SK-N-SH (cell line): Measurements from ENCODE around the gene SDK1.

Experiments used
- CHD2 ChIP-seq: fragments of 150-350 bp; IDR thresholded peaks from 2 replicates; pipeline ENCODE4 v1.6.1; 2018; ENCODE audit warnings: low read length; ENCODE audit not compliant: partially characterized antibody
- ELF1 ChIP-seq: IDR thresholded peaks from 2 replicates; pipeline ENCODE4 v1.4.0; 2012
- EP300 ChIP-seq, 2 experiments: IDR thresholded peaks; 2 replicates each; pipeline versions ENCODE4 v1.4.0 to v1.6.1; 2012; ENCODE audit warnings: borderline replicate concordance in 1 of 2, low read depth in 1 of 2, low read length in 1 of 2
- FOXJ3 ChIP-seq: sonication (generic); formaldehyde crosslinking; IDR thresholded peaks from 2 replicates; pipeline ENCODE4 v1.5.1; 2020; ENCODE audit warnings: mild to moderate bottlenecking, missing genetic modification reagents
- GATA2 ChIP-seq: sonication (generic); formaldehyde crosslinking; IDR thresholded peaks from 2 replicates; pipeline ENCODE4 v1.5.0; 2020; ENCODE audit warnings: mild to moderate bottlenecking, missing genetic modification reagents
- JUND ChIP-seq: IDR thresholded peaks from 2 replicates; pipeline ENCODE4 v1.4.0; 2012
- MXI1 ChIP-seq: IDR thresholded peaks from 2 replicates; pipeline ENCODE4 v1.6.1; 2012; ENCODE audit warnings: mild to moderate bottlenecking, low read depth, low read length, improper control_type of control experiment
- POLR2AphosphoS5 ChIP-seq: IDR thresholded peaks from 2 replicates; pipeline ENCODE4 v1.6.1; 2012; ENCODE audit warnings: low read depth, low read length
- RXRA ChIP-seq: IDR thresholded peaks from 2 replicates; pipeline ENCODE4 v1.4.0; 2012; ENCODE audit warnings: low read depth, mild to moderate bottlenecking, borderline replicate concordance
- TCF12 ChIP-seq: IDR thresholded peaks from 2 replicates; pipeline ENCODE4 v1.4.0; 2012
- TF ChIP-seq, protein P1 (sequence below): IDR thresholded peaks from 2 replicates; pipeline ENCODE4 v1.4.0; 2012; ENCODE audit warnings: low read depth, borderline replicate concordance
- TF ChIP-seq, protein P2 (sequence below): fragments of 200-600 bp; sonication (generic); IDR thresholded peaks from 2 replicates; pipeline ENCODE4 v1.6.1; 2017; ENCODE audit warnings: antibody characterized with exemption, mild to moderate bottlenecking, moderate library complexity
- TF ChIP-seq, protein P3 (sequence below): IDR thresholded peaks from 2 replicates; pipeline ENCODE4; 2012
- TF ChIP-seq, protein P4 (sequence below): fragments of 150-350 bp; IDR thresholded peaks from 2 replicates; pipeline ENCODE4 v1.6.1; 2017; ENCODE audit warnings: antibody characterized with exemption, low read length, low read depth, borderline replicate concordance

DNA sequence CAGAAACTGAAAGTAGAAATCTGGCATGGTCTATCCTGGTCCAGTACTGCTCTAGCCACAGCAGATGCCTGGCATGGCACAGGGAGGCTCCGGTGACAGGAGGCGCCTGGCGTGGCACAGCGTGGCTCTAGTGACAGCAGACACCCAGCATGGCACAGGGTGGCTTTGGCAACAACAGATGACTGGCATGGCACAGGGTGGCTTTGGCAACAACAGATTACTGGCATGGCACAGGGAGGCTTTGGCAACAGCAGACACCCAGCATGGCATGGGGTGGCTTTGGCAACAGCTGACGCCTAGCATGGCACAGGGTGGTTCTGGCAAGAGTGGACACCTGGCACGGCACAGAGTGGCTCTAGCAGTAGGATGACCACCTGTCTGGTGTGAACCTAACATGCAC lies 900.5 kb downstream of the SDK1 start:
- TF ChIP-seq POLR2AphosphoS5 (no peak), FOXJ3 (no peak), TCF12 (no peak), EP300 (IDR thresholded peaks at IDR 0.05; ENCODE audit: borderline replicate concordance in 1 of 2, low read depth in 1 of 2, low read length in 1 of 2) (no peak), GATA2 (CRISPR knock-in tag) (no peak), JUND (no peak), CHD2 (no peak), MXI1 (no peak), ELF1 (no peak), RXRA (no peak)
- TF ChIP-seq, protein P1, sequence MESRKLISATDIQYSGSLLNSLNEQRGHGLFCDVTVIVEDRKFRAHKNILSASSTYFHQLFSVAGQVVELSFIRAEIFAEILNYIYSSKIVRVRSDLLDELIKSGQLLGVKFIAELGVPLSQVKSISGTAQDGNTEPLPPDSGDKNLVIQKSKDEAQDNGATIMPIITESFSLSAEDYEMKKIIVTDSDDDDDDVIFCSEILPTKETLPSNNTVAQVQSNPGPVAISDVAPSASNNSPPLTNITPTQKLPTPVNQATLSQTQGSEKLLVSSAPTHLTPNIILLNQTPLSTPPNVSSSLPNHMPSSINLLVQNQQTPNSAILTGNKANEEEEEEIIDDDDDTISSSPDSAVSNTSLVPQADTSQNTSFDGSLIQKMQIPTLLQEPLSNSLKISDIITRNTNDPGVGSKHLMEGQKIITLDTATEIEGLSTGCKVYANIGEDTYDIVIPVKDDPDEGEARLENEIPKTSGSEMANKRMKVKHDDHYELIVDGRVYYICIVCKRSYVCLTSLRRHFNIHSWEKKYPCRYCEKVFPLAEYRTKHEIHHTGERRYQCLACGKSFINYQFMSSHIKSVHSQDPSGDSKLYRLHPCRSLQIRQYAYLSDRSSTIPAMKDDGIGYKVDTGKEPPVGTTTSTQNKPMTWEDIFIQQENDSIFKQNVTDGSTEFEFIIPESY, result no peak
- TF ChIP-seq, protein P2, sequence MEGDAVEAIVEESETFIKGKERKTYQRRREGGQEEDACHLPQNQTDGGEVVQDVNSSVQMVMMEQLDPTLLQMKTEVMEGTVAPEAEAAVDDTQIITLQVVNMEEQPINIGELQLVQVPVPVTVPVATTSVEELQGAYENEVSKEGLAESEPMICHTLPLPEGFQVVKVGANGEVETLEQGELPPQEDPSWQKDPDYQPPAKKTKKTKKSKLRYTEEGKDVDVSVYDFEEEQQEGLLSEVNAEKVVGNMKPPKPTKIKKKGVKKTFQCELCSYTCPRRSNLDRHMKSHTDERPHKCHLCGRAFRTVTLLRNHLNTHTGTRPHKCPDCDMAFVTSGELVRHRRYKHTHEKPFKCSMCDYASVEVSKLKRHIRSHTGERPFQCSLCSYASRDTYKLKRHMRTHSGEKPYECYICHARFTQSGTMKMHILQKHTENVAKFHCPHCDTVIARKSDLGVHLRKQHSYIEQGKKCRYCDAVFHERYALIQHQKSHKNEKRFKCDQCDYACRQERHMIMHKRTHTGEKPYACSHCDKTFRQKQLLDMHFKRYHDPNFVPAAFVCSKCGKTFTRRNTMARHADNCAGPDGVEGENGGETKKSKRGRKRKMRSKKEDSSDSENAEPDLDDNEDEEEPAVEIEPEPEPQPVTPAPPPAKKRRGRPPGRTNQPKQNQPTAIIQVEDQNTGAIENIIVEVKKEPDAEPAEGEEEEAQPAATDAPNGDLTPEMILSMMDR, result no peak
- TF ChIP-seq, protein P3, sequence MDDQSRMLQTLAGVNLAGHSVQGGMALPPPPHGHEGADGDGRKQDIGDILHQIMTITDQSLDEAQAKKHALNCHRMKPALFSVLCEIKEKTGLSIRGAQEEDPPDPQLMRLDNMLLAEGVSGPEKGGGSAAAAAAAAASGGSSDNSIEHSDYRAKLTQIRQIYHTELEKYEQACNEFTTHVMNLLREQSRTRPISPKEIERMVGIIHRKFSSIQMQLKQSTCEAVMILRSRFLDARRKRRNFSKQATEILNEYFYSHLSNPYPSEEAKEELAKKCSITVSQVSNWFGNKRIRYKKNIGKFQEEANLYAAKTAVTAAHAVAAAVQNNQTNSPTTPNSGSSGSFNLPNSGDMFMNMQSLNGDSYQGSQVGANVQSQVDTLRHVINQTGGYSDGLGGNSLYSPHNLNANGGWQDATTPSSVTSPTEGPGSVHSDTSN, result no peak
- TF ChIP-seq, protein P4, sequence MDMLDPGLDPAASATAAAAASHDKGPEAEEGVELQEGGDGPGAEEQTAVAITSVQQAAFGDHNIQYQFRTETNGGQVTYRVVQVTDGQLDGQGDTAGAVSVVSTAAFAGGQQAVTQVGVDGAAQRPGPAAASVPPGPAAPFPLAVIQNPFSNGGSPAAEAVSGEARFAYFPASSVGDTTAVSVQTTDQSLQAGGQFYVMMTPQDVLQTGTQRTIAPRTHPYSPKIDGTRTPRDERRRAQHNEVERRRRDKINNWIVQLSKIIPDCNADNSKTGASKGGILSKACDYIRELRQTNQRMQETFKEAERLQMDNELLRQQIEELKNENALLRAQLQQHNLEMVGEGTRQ, result no peak
